ENCODE measurements around the gene TEX48.

Gene TEX48

GRCh38 chr9:114681594-114682332 is at the start of gene TEX48:
TSS of gene TEX48 (minus strand) at chr9:114682192. CDS start at chr9:114671723, 10,469 bp downstream.
- no peak for TF ChIP-seq ZNF274 (IDR thresholded peaks at IDR 0.05; ENCODE audit: low read depth, low read length)
- H3K4me3 ChIP-seq (ENCODE audit: low read length), result no peak within 1 kb of the TSS

- H3K4me3 ChIP-seq (ENCODE audit: low read length), result no peak overlapping the region
Measured at GRCh38 chr9:114731701-114732100, 49.7 kb upstream of the TEX48 start.

GRCh38 chr9:114729706-114730105 is 47.7 kb upstream of the TEX48 start:
- no peak for TF ChIP-seq ZNF274 (IDR thresholded peaks at IDR 0.05; ENCODE audit: low read depth, low read length)
- H3K4me3 ChIP-seq (ENCODE audit: low read length), result no peak overlapping the region

More at GRCh38 chr9:114731701-114732100, 49.7 kb upstream of the TEX48 start:
- no peak for TF ChIP-seq ZNF274 (IDR thresholded peaks at IDR 0.05; ENCODE audit: low read depth, low read length)

- H3K4me3 ChIP-seq (ENCODE audit: low read length), result no peak overlapping the region
- TF ChIP-seq ZNF274 (IDR thresholded peaks at IDR 0.05; ENCODE audit: low read depth, low read length), result no peak
Measured at GRCh38 chr9:114725930-114726329, 43.9 kb upstream of the TEX48 start.

GRCh38 chr9:114724744-114725143 is 42.8 kb upstream of the TEX48 start:
- TF ChIP-seq ZNF274 (IDR thresholded peaks at IDR 0.05; ENCODE audit: low read depth, low read length), result no peak
- H3K4me3 ChIP-seq (ENCODE audit: low read length), result no peak overlapping the region

GRCh38 chr9:114723931-114724330 is 41.9 kb upstream of the TEX48 start:
- no peak for TF ChIP-seq ZNF274 (IDR thresholded peaks at IDR 0.05; ENCODE audit: low read depth, low read length)
- no peak overlapping the region for H3K4me3 ChIP-seq (ENCODE audit: low read length)

GRCh38 chr9:114722937-114723620 is 41.1 kb upstream of the TEX48 start:
- no peak for TF ChIP-seq ZNF274 (IDR thresholded peaks at IDR 0.05; ENCODE audit: low read depth, low read length)
- H3K4me3 ChIP-seq (ENCODE audit: low read length), result no peak overlapping the region

GRCh38 chr9:114722081-114722621 is 40.2 kb upstream of the TEX48 start:
- TF ChIP-seq ZNF274 (IDR thresholded peaks at IDR 0.05; ENCODE audit: low read depth, low read length), result no peak
- no peak overlapping the region for H3K4me3 ChIP-seq (ENCODE audit: low read length)

- TF ChIP-seq ZNF274 (IDR thresholded peaks at IDR 0.05; ENCODE audit: low read depth, low read length), result no peak
- H3K4me3 ChIP-seq (ENCODE audit: low read length), result no peak overlapping the region
Measured at GRCh38 chr9:114721491-114722079, 39.6 kb upstream of the TEX48 start.

- TF ChIP-seq ZNF274 (IDR thresholded peaks at IDR 0.05; ENCODE audit: low read depth, low read length), result no peak
- H3K4me3 ChIP-seq (ENCODE audit: low read length), result no peak overlapping the region
Measured at GRCh38 chr9:114720086-114720676, 38.2 kb upstream of the TEX48 start.

- H3K4me3 ChIP-seq (ENCODE audit: low read length), result no peak overlapping the region
- no peak for TF ChIP-seq ZNF274 (IDR thresholded peaks at IDR 0.05; ENCODE audit: low read depth, low read length)
Measured at GRCh38 chr9:114719290-114719689, 37.3 kb upstream of the TEX48 start.

- no peak overlapping the region for H3K4me3 ChIP-seq (ENCODE audit: low read length)
- TF ChIP-seq ZNF274 (IDR thresholded peaks at IDR 0.05; ENCODE audit: low read depth, low read length), result no peak
Measured at GRCh38 chr9:114718801-114719221, 36.8 kb upstream of the TEX48 start.

GRCh38 chr9:114717908-114718486 is 36.0 kb upstream of the TEX48 start:
- TF ChIP-seq ZNF274 (IDR thresholded peaks at IDR 0.05; ENCODE audit: low read depth, low read length), result no peak
- H3K4me3 ChIP-seq (ENCODE audit: low read length), result no peak overlapping the region

GRCh38 chr9:114709636-114710035 is 27.6 kb upstream of the TEX48 start:
- no peak for TF ChIP-seq ZNF274 (IDR thresholded peaks at IDR 0.05; ENCODE audit: low read depth, low read length)
- no peak overlapping the region for H3K4me3 ChIP-seq (ENCODE audit: low read length)

Measured in GM08714 (cell line).